ENCODE measurements around the gene AMDHD2.
A peak's percentile ranks its signal among the peaks of the same experiment; 100 is the strongest.
"Not testable (repeated sequence)": the region's sequence is repeated elsewhere in the genome, so short reads cannot be mapped to it uniquely, and the experiment has no call there.

The AMDHD2 gene, protein sequence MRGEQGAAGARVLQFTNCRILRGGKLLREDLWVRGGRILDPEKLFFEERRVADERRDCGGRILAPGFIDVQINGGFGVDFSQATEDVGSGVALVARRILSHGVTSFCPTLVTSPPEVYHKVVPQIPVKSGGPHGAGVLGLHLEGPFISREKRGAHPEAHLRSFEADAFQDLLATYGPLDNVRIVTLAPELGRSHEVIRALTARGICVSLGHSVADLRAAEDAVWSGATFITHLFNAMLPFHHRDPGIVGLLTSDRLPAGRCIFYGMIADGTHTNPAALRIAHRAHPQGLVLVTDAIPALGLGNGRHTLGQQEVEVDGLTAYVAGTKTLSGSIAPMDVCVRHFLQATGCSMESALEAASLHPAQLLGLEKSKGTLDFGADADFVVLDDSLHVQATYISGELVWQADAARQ

GRCh38 chr16:2520097-2520783 lies at the start of gene AMDHD2:
Gene AMDHD2, plus strand, starts transcription at chr16:2520371. Its CDS starts 88 bp downstream, at chr16:2520459.
- DNase-seq, result peak; percentile 81

GRCh38 chr16:2470603-2471015 lies 49.6 kb upstream of the AMDHD2 start:
- peak; percentile 72 for DNase-seq

DNA sequence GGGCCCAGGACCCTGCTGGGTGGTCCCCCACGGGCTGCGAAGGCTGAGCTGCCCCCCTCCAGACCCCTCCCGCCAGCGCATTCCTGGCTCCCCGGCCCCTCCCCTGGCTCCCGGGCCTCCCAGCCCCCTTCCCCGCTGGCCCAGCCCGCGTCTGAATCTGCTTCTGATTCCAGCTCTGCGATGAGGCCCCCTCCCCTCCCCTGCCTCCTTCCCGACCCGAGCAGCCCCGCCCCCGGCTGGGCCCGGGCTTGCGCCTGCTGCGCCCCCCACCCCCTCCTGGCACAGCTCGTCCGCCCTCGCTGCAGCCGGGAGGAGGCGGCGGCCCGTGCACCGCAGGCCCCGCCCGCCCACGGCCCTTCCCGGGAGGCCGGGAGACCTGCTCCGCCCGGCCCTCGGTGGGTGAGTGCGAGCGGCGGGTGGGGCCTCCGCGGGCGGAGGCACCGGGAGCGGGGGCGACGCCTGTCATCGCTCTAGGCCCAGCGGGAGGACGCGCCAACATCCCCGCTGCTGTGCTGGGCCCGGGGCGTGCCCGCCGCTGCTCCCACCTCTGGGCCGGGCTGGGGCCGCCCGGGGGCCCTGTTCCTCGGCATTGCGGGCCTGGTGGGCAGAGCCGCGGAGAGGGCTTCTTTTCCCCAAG lies 49.0 kb upstream of the AMDHD2 start, which contains the start of gene NTN3:
TSS of gene NTN3 (plus strand) at position 282 of the 637 bp plus-strand sequence. CDS start 405 bp downstream, outside the sequence.
- peak; percentile 78 for DNase-seq

DNA sequence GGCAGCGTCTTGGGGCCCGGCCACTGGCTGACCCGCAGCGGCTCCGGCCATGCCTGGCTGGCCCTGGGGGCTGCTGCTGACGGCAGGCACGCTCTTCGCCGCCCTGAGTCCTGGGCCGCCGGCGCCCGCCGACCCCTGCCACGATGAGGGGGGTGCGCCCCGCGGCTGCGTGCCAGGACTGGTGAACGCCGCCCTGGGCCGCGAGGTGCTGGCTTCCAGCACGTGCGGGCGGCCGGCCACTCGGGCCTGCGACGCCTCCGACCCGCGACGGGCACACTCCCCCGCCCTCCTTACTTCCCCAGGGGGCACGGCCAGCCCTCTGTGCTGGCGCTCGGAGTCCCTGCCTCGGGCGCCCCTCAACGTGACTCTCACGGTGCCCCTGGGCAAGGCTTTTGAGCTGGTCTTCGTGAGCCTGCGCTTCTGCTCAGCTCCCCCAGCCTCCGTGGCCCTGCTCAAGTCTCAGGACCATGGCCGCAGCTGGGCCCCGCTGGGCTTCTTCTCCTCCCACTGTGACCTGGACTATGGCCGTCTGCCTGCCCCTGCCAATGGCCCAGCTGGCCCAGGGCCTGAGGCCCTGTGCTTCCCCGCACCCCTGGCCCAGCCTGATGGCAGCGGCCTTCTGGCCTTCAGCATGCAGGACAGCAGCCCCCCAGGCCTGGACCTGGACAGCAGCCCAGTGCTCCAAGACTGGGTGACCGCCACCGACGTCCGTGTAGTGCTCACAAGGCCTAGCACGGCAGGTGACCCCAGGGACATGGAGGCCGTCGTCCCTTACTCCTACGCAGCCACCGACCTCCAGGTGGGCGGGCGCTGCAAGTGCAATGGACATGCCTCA lies 48.3 kb upstream of the AMDHD2 start:
- no peak for DNase-seq

DNA sequence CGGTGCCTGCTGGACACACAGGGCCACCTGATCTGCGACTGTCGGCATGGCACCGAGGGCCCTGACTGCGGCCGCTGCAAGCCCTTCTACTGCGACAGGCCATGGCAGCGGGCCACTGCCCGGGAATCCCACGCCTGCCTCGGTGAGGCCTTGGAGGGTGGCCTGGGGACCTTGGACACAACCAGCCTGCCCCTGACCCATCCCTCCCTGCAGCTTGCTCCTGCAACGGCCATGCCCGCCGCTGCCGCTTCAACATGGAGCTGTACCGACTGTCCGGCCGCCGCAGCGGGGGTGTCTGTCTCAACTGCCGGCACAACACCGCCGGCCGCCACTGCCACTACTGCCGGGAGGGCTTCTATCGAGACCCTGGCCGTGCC lies 47.7 kb upstream of the AMDHD2 start:
- DNase-seq, result no peak

DNA sequence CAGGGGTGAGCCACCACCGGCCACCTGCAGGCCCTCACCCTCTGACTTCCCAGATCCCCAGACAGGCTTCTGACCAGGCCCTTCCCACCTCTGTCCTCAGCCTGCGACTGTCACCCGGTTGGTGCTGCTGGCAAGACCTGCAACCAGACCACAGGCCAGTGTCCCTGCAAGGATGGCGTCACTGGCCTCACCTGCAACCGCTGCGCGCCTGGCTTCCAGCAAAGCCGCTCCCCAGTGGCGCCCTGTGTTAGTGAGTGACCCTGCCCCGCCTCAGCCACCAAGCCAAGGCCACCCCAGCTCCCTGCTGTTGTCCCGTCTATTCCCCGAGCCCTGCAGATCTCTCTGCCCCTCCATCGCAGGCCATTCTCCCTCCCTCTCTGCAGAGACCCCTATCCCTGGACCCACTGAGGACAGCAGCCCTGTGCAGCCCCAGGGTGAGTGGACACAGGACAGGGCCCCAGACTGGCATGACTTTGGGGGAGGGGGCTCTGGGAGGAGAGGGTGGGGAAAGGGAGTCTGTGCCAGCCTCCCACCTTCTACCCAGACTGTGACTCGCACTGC lies 47.2 kb upstream of the AMDHD2 start:
- DNase-seq, result no peak

GRCh38 chr16:2473446-2473926 lies 46.7 kb upstream of the AMDHD2 start:
- DNase-seq, result no peak

DNA sequence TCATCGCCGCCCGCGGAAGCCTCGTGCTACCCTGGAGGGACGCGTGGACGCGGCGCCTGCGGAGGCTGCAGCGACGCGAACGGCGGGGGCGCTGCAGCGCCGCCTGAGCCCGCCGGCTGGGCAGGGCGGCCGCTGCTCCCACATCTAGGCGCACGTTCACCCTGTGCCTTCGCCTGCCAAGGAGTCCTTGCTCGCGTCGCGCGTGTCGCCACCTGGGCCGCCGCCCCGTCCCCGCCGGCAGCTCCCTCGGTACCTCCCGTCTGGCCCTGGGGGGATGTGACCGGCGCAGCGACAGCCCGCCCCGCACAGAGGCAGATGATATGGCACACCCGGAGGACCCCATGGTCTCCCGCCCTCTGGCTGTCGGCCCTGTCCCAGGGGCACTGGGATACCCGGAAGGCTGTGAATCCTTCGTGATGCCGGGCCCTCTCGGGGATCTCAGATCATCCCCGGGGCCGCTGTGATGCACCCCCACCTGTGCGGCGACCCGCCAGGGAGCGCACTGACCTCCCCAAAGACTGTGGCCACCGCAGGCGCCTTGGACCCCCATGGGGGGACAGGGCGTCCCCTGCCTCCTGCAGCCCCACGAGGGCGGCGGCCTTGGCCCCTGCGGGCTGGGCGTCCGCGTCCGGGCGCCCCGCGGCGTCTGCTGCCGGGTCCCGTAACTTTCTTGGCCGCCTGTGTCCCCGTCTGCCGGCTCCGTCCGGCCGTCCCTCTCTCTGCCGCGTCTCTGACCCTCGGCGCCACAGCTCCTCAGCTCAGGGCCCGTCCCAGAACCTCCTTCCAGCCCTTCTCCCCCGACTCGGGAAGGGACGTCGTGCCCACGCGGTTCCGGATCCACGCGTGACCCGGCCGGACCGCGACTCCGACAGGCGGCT lies 45.9 kb upstream of the AMDHD2 start:
- no peak for DNase-seq

- peak; percentile 77 for DNase-seq
These were observed 45.2 kb upstream of the AMDHD2 start, which contains the start of gene TBC1D24 for GRCh38 chr16:2474877-2475412. Gene TBC1D24, plus strand, starts transcription at chr16:2475127. Its CDS starts 21,022 bp downstream, at chr16:2496149.

DNA sequence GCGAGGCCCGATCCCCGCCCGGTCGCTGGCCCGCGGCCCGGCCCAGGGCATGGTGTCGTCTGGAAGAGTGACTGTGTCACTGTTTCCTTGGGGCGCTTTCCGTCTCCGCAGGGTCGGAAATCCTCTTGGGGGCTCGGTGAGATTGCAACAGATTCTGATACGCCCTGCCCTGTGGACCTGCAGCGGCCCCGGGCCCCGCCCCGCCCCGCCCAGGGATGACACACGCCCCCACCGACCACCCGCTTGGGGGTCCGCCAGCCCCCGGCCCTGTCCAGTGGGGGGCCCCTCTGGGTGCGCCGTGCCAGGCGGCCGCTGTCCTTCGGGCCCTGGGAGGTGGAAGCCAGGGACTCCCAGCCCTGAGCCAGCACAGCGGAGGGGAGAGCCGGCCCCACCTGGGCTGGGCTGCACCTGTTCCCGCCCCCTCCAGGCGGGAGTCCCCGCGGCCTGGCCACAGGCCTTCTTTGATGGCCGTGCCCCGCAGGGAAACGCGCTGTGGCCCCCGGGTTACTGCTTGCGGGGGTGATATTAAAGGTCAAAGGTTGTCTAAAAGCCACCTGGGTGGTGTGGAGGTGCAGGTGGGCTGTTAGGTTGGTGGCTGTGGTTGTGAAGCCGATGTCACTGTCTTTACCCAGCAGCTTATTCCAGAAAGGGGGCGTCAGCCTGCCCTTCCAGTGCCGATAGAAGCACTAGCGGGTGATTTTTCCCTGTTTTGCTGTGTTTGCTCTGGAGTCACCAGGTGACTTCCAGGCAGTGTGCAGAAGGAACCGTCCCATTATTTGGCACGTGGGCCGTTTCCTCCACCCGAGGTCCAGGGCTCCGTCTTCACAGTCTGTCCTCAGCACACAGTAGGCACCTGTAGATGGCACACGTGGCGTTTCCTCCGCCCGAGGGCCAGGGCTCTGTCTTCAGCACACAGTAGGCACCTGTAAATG lies 44.5 kb upstream of the AMDHD2 start:
- no peak for DNase-seq

DNA sequence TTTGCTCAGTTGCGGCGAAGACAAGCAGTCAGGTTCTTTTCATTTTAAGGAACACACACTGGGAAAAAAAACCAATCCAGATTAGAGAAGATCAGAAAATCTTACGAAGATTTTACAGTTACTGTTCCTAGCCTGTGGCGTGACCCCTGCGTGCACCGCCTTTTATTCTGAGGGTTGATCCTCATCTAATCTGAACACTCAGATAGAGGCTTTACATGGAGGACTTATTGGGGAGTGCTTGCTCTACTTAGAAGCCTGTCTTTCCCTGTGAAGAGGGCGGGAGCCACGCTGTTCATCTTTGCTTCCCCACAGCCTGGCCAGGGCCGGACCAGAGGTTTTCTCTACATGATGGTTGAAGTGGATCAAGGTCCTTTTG lies 43.8 kb upstream of the AMDHD2 start:
- DNase-seq, result no peak

DNA sequence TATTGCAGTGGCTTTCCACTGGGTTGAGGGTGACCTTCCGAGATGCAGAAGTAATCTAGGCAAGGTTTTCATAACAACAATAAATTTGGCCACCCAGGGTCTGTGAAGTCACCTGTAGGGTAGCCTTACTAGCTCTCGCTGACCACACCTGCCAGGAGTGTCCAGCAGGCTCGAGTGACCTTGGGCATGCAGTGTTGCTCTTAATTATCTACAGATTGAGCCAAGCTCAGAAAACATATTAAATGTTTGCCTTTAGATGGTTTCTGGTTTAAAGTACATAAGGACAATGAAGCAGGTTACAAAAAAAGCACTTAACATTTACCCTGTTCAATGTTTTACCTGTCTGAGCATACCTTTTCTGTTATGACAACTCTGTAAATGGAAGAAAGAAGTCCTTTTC lies 43.4 kb upstream of the AMDHD2 start:
- DNase-seq, result no peak

- no peak for DNase-seq
These were observed 42.8 kb upstream of the AMDHD2 start for GRCh38 chr16:2477327-2477726.

GRCh38 chr16:2478279-2478678 lies 41.9 kb upstream of the AMDHD2 start:
- peak; percentile 54 for DNase-seq

DNA sequence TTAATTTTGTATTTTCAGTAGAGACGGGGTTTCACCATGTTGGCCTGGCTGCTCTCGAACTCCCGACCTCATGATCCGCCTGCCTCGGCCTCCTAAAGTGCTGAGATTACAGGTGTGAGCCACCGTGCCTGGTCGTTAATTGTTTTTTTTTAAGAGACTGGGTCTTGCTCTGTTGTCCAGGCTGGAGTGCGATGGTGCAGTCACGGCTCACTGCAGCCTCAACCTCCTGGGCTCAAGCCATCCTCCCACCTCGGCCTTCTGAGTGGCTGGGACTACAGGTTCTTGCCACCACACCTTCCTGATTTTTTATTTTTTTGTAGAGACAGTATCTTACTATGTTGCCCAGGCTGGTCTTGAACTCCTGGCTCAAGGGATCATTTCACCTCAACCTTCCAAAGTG lies 40.2 kb upstream of the AMDHD2 start:
- not testable (repeated sequence) for DNase-seq

- no peak for DNase-seq
These were observed 39.2 kb upstream of the AMDHD2 start for GRCh38 chr16:2480948-2481347.

DNA sequence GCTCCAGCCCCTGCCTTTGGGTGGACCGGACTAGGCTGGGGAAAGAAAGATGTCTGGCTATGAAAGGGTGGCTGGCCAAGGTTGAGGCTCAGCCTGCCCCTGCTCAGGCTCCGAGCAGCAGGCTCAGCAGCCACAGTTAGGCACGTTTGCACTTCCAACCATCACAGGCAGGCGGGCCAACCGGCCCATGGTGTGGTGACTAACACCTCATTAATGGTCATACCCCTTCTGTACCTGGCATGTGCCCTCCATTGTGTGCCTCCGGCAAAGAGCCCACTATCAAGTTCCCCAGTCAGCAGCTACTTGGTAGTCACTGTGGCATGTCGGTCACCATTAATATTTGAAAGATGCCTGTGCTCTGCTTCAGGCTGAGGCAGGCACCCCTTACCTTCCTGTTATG lies 38.5 kb upstream of the AMDHD2 start:
- no peak for DNase-seq

- DNase-seq, result no peak
These were observed 37.9 kb upstream of the AMDHD2 start for GRCh38 chr16:2482249-2482648.

- peak; percentile 75 for DNase-seq
These were observed 37.2 kb upstream of the AMDHD2 start for GRCh38 chr16:2482708-2483534.
